Psoas muscle (tissue), 8 donors: Measurements from ENCODE around the gene AHNAK2. TPM values are rescaled to one million over a fixed set of nuclear protein-coding genes. Genes with fewer than 3 reads are reported as not detected.

Experiments used
- ATAC-seq, 4 donors: fragments of 200-7000 bp; cut with Tn5 transposase; one replicate each; pipeline ENCODE4 v1.9.1; 2020; ENCODE audit warnings: moderate library complexity in 3 of 4, mild to moderate bottlenecking in 2 of 4
- DNase-seq, 2 donors: peaks; one replicate each; pipeline ENCODE4 v3.0.0-alpha.2; 2020
- H3K27ac ChIP-seq: fragments of 200-600 bp; one replicate; pipeline ENCODE4 v1.8.0; 2022
- H3K27me3 ChIP-seq, 3 donors: fragments of 200-600 bp in 1 of 3; one replicate each; pipeline versions ENCODE4 v1.6.1 to v1.8.0; 2013 to 2022; ENCODE audit warnings: low read length in 2 of 3, mild to moderate bottlenecking in 2 of 3, moderate library complexity in 1 of 3; ENCODE audit not compliant: insufficient read depth in 3 of 3
- H3K36me3 ChIP-seq, 2 donors: fragments of 200-600 bp in 1 of 2; one replicate each; pipeline versions ENCODE4 v1.6.1 to v1.8.0; 2013 to 2022; ENCODE audit warnings: low read depth in 1 of 2, mild to moderate bottlenecking in 1 of 2, moderate library complexity in 1 of 2; ENCODE audit not compliant: insufficient read depth in 1 of 2
- H3K4me1 ChIP-seq: fragments of 200-600 bp; one replicate; pipeline ENCODE4 v1.8.0; 2022
- H3K4me3 ChIP-seq: fragments of 200-600 bp; one replicate; pipeline ENCODE4 v1.8.0; 2022; ENCODE audit warnings: mild to moderate bottlenecking
- H3K9me3 ChIP-seq: fragments of 200-600 bp; one replicate; pipeline ENCODE4 v1.8.0; 2022
- WGBS, 3 donors: extraction: QIAGEN DNeasy Blood & Tissue Kit; methylation state at CpG; one replicate each; pipeline versions ENCODE4 v1.1.6 to v1.1.7; 2013; 5-methylcytosine and 5-hydroxymethylcytosine counted together
- intact Hi-C, 2 donors: fragments of 100-400 bp; cut with DNase I; formaldehyde crosslinking; loops; one replicate each; pipeline versions ENCODE4 v1.11.0 to v1.14.2; 2022
- polyA plus RNA-seq, 3 donors: library from polyadenylated mRNA; stranded (reverse); fragments of 200-250 nt; gene quantifications; one replicate each; pipeline ENCODE4 v1.2.3, GENCODE V29; 2013
- total RNA-seq, 4 donors: library from RNA; stranded (reverse); fragmentation: NEBNext Ultra II Directional in 2 of 4; extraction: Animal tissue kit (Norgen Biotek cat#: 25700) in 2 of 4; gene quantifications; one replicate each; pipeline versions ENCODE4 v1.2.1 to v1.2.4, GENCODE V29; 2021 to 2023
- TF ChIP-seq, protein P1 (sequence below): fragments of 200-600 bp; IDR thresholded peaks from one replicate; pipeline ENCODE4 v1.8.0; 2022; ENCODE audit warnings: antibody characterized with exemption
- donor health status: healthy with polysubstance abuse.
- donor health status: DM: no; HTN: no; CAD: no; lungs with moderate emphysema.
- donor health status: Bipolar disorder and iron deficiency.
- donor health status: healthy.
- donor health status: DM: yes; HTN: yes; CAD: no.
- donor health status: DM: no; HTN: no; CAD: no.
- donor health status: DM: no; HTN: no; CAD: no.
- donor health status: DM: yes; HTN: yes; CAD: no.

Gene AHNAK2
- total and polyA plus RNA-seq, 7 donors = 0.69 to 4.7 (median 2.0) TPM

DNA sequence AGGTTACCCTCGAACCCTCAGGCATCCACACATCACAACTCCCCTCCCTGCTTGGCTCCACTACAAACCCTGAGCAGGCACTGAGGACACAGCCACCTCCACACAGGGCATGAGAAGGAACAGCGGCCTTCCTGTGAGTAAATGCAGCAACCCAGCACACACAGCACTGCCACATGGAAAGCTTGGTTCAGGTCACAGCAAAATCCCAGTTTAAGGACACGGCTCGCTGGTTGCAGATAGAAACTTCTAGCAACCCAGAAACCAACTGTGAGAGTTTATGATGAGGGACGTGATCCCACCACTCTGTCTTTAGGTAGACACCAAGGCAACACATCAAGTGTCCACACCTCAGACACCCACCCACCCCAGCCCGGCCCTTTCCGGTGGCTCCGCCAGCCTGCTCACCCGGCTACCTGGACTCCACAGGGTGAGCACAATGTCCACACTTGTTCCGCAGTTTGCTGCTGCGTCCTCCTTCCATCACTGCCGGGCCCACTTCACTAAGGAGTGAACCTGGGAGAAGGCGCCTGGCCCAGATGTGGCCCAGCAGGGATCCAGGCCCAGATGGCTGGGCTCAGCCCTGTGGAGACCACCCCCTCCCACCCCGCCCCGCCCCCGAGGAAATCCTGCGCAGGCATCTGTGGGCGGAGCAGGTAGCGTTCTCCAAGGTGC, 29.6 kb upstream of the AHNAK2 start:
- intact Hi-C loops = no loop called here
- H3K27me3 ChIP-seq = no peaks in the 10 kb centered on the region
- no peaks in the 10 kb centered on the region for H3K9me3 ChIP-seq
- H3K4me1 ChIP-seq = no peaks in the 10 kb centered on the region
- ATAC-seq = no peak
- no peak overlapping the region for H3K27ac ChIP-seq
- DNase-seq = no peak
- peaks cover 0 to 17% of the 10 kb centered on the region in 2 donors for H3K36me3 ChIP-seq
- 91 to 94% (median 93%) methylated on average over 19 of the region's 19 CpGs for WGBS, 3 donors
- no peak overlapping the region for H3K4me3 ChIP-seq
- TF ChIP-seq, protein P1, sequence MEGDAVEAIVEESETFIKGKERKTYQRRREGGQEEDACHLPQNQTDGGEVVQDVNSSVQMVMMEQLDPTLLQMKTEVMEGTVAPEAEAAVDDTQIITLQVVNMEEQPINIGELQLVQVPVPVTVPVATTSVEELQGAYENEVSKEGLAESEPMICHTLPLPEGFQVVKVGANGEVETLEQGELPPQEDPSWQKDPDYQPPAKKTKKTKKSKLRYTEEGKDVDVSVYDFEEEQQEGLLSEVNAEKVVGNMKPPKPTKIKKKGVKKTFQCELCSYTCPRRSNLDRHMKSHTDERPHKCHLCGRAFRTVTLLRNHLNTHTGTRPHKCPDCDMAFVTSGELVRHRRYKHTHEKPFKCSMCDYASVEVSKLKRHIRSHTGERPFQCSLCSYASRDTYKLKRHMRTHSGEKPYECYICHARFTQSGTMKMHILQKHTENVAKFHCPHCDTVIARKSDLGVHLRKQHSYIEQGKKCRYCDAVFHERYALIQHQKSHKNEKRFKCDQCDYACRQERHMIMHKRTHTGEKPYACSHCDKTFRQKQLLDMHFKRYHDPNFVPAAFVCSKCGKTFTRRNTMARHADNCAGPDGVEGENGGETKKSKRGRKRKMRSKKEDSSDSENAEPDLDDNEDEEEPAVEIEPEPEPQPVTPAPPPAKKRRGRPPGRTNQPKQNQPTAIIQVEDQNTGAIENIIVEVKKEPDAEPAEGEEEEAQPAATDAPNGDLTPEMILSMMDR = no peak

DNA sequence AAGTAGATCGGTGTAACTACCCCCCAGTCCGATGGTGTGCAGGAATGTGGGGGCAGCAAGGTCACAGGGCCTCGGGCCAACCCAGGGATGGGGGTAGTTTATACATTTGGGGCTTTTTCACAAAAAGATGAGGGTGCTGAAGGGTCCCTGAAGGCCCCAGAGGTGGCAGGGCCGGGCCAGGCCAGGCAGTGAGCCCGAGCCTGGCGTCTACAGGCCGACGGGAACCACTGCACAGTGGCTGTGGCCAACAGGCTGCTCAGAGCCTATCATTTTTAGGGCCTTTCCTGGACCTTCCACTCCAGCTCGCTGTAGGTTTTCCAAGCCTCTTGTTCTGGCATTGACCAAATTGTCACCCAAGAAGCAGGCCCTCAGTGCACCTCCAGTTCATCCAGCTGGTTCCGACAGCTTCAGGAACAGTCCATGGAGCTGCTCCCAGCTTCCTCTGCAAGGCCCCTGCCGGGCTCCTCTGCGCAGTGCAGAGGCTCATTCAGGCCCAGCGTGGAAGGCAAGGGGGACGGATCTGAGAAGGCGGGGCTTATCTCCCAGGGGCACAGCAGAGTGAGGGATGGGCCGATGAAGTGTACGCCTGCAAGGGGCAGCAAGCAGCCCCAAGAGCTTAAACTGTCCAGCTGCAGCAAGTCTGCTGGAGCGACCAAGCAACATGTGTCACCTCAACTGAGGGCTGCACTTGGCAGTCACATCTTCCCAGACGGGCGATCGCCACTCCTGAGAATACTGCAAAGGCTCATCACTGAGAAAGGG, 28.8 kb upstream of the AHNAK2 start:
- intact Hi-C loops = no loop called here
- Histone ChIP-seq H3K36me3 (peaks cover 0 to 17% of the 10 kb centered on the region in 2 donors), H3K4me3 (no peak overlapping the region), H3K27ac (no peak overlapping the region), H3K4me1 (no peaks in the 10 kb centered on the region), H3K27me3 (no peaks in the 10 kb centered on the region), H3K9me3 (no peaks in the 10 kb centered on the region)
- DNase-seq (no peak), ATAC-seq (no peak)
- TF ChIP-seq, protein P1 = no peak
- WGBS, 3 donors = 66 to 86% (median 66%) methylated on average over 21 of the region's 21 CpGs

DNA sequence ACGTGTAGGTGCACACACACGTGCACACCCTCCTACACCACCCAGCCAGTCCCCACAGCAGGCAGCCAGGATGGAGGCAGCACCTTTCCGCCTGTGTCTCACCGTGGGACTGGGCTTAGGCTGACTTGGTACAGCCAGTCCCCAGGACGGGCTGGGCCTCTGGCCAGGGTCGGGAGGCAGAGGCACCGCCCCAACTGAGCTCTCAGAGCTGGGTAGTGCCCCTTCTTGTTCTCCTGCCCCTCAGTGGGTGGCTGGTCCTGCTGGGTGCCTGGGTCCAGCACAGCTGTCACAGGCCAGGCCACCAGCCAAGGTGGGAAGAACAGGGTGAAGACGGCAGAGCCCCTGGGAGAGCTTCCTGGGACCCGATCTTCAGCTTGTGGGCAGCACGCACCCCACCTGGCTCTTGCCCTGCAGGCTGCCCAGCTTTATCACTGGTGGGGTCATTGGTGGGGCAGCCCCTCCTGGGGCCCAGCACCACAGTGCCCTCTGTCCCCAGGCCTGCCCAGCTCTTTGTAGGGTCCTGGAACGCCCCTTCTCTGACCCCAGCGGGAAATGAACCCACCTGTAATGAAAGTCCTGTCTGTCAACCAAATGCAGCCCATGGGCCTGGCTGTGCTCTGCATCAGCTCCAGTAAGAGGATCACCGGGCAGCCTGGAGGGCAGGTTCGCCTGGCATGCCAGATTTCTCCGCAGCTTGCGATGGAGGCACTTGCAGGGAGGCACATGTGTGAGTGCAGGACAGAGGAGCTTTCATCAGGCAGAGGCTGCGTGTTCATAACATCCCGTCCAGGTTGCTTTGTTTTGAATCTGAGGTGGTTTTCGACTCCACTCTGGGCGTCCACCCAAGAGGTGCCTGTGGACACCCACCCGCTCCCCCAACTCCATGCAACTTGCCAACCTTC, 28.0 kb upstream of the AHNAK2 start:
- ATAC-seq = peak in 1 of 4 donors; percentile 35
- TF ChIP-seq, protein P1 = no peak
- Histone ChIP-seq H3K4me3 (no peak overlapping the region), H3K4me1 (no peaks in the 10 kb centered on the region), H3K9me3 (no peaks in the 10 kb centered on the region), H3K27ac (no peak overlapping the region), H3K36me3 (peaks cover 0 to 12% of the 10 kb centered on the region in 2 donors), H3K27me3 (no peaks in the 10 kb centered on the region)
- intact Hi-C loops = no loop called here
- DNase-seq = no peak
- WGBS, 3 donors = 71 to 80% (median 73%) methylated on average over 21 of the region's 21 CpGs

DNA sequence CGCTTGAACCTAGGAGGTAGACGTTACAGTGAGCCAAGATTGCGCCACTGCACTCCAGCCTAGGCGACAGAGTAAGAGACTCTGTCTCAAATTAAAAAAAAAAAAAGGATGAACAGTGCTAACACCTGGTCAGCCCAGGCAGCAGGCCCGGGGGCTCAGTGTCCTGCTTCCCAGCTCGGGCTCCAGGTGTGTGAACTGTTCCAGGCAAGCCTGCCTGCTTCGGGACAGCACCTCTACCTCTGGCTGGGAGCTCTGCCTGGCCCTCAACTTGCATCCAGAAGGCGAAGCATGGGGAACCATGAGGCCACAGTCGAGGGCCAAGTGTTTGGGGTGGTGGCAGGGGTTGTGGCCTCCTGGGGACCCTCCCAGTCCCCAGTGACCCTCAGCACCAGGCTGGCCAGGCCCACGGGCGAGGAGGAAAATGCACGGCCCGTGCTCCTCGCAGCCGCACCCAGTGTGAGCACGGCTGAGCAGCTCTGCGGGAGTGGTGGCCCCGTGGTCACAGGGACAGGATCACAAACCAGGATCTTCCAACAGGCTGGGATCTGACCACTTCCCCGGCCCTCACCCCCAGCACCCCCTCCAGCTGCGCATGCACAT, 27.3 kb upstream of the AHNAK2 start:
- Histone ChIP-seq H3K4me3 (no peak overlapping the region), H3K27ac (no peak overlapping the region), H3K4me1 (no peaks in the 10 kb centered on the region), H3K36me3 (peaks cover 0 to 5% of the 10 kb centered on the region in 2 donors), H3K9me3 (no peaks in the 10 kb centered on the region), H3K27me3 (no peaks in the 10 kb centered on the region)
- TF ChIP-seq, protein P1 = no peak
- DNase-seq = no peak
- 77 to 90% (median 81%) methylated on average over 18 to 20 of the region's 20 CpGs for WGBS, 3 donors
- ATAC-seq = no peak
- intact Hi-C loops = no loop called here
